Kasumi-1 (cell line): ENCODE data around the gene PDZD4.
"Not testable (repeated sequence)": the region's sequence is repeated elsewhere in the genome, so short reads cannot be mapped to it uniquely, and the experiment has no call there.

Experiments
- DNase-seq, 2 experiments: peaks; one replicate each; lab custom pipeline; 2025; lab: John Stamatoyannopoulos, UW

Gene PDZD4

DNA sequence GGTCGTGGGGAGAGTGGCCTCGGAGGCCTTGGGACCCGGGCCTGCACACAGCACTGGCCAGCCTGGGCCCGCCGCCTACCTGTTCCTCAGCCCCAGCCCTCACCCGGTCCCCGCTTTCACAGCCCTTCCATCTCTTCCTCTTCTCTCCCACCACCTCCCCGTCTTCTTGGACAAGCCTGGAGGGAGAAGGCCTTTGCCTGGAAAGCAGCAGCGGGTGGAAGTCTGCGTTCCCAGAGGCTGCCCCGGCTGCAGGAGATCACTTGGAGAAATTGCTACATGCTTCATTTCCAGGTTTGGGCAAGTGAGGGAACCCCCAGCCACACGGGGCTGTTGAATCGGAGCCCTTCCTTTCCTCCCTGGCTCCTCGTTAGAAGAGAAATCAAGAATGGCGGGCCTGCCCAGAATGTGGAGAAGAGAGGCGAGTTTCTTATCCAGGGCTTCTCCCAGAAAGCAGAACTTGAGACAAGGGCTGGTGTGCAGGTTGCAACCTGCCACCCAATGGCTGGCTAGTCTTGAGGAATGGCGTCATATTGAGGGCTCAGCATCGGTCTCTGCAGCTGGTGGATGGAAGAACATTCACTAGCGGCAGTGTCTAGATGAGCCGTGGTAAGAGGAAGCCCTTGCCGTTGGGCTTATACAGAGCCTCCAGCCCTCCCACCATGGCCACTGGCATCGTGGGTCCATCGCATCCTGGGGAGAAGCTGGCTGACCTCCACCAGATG lies 1.2 kb upstream of the PDZD4 start:
- DNase-seq, result no peak

DNA sequence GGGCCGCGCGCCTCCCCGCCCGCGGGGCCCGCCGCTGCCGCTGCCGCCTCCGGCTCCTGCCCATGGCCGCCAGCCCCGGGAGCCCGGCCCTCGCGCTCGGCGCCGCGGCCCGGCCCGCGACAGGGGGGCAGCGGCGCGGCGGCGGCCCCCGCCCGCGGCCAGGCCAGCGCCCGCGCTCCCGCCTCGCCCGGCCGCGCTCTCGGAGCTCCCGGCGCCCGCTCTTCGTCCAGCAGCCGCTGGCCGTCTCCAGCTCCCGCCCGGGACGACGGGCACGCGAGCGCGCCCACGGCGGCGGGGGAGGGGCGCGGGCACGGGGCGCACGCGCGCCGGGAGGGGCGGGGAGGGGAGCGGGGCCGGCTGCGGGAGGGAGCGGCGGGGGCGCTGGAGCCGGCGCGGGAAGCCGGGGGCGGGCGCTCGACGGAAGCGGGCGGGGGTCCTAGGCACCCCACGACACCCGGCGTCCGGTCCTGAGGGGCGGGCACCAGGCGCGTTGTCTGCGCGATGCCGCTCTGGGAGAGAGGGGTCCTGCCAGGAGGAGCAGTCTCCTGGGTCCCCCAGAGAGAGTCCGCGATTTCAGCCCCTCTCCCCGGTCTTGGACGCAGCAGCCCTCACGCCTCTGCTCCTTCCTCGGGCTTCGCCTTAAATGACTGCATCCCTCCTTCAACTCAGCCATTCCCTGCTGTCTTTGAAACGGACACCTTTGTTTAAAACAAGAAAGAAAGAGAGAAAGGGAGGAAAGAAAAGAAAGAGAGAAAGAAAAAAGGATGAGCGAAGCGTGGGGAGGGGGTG lies 490 bp upstream of the PDZD4 start:
- no peak for DNase-seq

DNA sequence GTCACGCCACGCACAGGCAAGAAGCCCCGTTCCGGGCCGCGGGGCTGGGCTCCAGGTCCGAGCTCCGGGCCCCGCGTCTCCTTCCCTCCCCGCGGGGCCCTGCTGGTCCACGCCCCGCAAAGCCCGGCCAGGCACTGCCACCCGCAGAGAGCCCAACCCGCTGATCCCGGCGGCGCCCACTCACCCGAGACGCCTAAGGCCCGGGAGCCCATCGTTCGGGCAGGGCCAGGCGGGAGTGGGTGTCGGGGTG lies 870 bp downstream of the PDZD4 start:
- DNase-seq, result no peak

DNA sequence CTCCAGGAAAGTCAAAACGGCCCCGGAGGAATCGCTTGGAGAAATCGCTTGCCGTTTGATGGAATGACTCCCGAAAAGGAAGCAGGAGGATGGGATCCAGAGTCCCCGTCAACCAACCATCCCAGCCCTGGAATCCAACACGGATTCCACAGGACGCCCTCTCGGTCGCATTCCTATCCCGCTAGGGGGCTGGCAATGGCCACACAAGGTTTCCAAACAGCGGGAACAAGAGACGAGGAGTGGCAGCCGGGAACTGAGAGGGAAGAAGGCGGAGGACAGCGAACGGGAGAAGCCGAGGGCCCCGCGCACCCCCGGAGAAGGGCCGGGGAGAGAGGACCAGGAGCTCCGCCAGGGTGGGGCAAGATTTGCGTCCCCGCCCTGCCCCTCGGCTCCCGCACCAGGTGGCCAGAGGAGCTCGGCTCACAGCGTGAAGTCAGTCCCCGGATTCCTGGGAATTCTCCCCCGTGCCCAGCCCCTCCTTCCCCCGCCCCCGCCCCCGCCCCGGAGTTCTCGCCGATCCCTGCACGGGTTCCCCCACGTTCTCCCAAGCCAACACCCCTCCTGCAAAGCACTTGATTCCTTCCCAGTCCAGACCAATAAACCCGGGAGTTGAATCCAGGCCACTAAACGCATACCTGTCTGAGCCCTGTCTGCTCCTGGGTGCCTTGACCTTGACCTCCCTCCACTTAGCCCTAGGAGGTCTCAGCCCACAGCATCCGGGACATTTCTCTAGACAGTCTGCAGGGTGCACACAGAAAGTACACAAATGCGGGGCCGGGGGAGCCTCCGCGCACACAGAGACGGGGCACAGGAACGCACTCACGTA lies 1.4 kb downstream of the PDZD4 start:
- no peak for DNase-seq

DNA sequence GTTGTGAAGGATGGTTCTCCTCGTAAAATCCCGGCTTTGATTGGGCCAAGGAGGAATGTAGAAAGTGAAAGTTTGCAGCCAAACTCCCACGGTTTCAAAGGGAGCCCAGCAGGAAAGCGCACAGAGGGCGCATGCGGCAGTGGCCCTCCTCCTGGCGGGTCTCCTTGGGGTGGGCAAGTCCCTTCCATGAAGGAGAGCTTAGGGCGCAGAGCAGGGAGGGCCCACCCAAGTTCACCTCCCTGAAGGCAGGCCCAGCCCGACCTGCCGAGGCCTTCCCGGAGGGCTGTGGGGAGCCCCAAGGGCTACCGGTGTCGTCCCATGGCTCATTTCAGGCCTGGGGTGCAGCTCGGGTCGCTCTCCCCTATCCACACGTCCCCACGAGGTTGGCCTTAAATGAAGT lies 2.0 kb downstream of the PDZD4 start:
- no peak for DNase-seq

DNA sequence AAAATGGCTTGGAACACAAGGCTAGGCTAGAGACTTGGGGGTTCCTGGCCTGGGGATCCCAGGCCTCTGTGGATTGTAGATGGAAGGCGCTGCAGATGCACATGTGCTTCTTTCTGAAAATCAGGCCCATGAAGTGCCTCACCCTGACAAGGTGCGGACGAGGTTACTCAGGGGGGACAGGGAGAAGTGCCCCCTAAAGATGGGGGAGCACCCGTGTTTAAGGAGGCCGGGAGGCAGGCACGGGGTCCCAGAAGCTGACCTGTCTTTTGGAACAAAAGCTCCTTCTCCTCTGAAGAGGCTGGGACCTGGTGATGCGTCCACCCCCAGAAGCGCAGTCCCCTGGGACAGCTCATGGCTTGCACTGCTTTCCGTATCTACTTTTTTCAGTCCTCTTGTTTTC lies 2.4 kb downstream of the PDZD4 start:
- DNase-seq, result no peak

DNA sequence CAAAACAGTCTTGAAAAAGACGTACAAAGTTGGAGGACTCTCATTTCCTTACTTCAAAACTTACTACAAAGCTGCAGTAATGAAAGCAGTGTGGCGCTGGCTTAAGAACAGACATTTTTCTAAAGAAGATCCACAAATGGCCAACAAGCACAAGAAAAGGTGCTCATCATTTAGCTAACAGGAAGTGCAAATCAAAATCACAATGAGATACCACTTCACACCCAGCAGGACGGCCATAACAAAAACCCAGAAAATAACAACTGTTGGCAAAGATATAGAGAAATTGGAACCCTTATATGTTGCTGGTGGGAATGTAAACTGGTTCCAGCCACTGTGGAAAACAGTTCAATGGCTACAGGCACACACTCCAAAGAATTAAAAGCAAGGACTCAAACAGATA lies 3.3 kb downstream of the PDZD4 start:
- no peak for DNase-seq

DNA sequence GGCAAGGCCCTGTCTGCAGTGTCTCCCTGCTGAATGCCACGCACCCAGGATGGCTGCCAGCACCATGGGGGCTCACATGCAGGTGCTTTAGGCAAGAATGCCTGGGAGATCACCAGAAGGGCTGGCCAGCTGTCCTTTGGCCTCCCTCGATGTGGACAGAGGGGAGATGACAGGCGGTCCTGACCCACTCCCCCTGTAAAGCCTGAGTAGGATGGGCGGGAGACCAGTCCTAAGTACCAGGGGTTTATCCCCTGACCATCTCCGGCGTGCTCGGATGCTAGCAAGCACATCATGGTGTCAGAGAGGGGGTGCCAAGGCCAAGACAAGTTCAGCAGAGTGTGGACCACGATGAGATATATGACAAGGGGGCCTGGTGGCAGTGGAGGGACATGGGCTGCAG lies 5.3 kb downstream of the PDZD4 start:
- DNase-seq, result no peak

DNA sequence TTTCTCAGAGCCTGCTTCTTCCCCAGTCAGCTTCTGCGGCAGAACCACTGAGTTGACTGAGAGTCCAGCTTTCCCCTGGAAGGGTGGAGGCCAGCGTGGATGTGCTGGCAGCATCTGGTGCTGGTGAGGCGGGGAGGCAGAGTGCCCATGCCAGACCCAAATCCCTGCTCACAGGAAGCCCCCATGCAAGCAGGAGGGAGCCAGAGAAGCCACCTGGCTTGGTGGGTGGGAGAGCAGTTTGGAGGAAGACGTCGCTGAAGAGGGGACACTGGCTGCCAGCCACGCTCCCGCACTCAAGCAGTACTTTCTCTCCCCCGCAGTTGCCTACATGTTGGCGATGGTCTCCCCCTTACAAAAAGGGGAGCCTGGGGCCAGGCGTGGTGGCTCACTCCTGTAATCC lies 6.0 kb downstream of the PDZD4 start:
- no peak for DNase-seq

DNA sequence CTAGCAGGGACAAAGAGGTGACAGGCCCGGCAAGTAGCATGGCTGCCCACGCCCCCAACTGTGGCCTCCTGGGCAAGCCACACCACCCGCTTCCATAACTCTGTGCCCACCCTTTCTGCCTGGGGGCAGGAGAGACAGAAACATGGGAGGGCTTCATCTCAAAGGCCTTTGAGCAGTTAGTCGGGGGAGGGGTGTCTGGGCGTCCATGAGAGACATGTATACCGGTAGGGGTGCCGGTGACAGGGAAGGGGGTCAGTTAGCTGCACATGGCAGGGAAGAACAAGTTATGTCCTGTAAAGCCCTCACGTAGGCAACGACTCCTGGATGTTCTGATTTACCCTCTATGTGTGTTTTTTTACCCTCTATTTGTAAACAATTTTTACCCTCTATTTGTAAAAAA lies 9.3 kb downstream of the PDZD4 start:
- DNase-seq, result no peak

DNA sequence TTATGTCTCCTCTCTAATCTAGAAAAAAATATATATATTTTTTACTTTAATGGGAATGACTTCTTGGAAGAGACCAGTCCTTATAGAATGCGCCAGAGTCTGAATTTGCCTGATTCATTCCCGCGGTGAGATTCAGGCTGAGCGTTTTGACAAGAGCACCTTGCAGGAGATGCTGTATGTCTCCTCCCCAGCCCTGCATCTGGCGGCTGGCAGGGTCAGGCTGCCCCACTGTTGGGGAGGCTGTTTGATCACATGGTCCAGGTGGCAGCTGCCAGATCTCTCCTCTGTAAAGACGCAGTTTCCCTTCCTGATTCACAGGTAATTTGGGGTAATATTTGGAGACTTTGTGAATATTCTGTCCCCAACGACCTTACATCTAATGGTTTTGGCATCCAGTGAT lies 9.7 kb downstream of the PDZD4 start:
- no peak for DNase-seq

DNA sequence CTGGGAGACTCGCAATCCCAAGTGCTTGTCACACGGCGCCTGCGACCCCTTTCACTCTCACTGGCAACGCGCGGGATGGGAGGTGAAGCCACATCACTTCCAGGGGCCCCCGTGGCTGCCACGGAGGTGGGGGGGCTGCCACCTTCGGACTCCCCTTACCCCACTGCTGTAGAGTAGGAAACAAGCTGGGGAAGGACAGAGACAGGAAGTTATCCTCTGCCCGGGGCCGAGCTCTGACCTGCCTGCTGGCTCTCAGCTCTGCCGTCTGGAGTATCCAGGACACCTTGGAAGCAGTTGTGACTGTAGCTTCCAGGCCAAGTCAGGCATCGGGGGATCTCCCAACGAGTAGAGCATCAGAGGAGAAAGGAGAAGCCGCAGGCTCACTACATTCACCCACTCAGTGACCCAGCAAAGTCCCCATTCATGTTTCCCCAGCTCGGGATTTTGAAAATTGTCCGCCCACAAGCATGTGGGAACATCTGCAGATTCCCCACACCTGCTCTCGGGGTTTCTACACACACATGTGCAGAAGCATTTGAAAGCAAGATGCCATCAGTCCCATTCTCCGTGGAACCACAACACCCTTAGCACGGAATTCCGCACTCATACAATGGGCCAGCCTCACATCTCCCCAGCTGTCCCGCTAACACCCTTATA lies 10.8 kb downstream of the PDZD4 start:
- no peak for DNase-seq

DNA sequence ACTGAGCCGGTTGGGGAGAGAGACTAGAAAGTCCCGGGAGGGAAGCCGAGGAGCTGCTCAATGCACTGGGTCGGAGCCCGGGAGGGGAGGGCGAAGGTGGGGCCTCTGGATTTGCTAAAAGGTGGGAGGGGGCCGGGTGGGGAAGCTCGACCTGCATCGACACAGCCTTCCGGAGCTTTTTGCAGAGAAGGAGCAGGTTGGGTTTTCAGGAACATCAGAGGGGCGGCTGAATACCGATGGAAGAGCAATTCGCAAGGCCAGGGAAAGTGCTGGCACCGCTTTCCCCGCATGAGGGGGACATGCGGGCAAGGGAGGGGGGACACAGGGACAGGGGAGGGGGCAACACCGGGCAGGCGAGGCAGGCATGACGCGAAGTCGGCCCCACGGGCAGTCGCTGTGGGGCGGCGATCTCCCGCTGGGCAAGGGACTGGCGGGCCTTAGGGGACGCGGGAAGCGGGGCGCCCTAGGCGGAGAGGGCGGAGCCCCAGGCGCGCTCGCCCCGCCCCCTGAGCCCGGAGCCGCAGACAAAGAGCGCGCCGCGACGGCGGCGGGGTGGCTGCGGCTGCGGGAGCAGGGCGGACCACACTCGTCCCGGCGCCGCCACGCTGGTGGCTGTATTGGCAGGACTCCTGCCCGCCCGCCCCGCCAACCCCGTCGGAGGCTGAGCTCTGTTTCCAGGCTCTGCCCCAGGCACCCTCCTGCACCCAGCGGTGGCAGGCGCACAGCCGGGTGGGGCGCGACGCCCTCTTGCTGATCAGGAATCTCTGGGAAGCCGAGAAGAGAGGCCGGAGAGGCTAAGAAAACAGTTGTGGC lies 11.6 kb downstream of the PDZD4 start:
- peak in 1 of 2 experiments; percentile 7 for DNase-seq

DNA sequence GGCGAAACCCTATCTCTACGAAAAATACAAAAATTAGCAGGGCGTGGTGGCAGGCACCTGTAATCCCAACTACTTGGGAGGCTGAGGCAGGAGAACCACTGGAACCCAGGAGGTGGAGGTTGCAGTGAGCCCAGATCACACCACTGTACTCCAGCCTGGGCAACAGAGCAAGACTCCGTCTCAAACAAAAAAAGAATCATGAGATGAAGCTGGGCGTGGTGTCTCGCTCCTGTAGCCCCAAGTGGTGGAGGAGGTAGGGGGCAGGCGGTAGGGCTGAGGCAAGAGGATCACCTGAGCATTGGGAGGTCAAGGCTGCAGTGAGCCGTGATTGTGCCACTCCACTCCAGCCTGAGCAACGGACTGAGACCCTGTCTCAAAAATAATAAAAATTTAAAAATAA lies 12.3 kb downstream of the PDZD4 start:
- DNase-seq, result not testable (repeated sequence)

DNA sequence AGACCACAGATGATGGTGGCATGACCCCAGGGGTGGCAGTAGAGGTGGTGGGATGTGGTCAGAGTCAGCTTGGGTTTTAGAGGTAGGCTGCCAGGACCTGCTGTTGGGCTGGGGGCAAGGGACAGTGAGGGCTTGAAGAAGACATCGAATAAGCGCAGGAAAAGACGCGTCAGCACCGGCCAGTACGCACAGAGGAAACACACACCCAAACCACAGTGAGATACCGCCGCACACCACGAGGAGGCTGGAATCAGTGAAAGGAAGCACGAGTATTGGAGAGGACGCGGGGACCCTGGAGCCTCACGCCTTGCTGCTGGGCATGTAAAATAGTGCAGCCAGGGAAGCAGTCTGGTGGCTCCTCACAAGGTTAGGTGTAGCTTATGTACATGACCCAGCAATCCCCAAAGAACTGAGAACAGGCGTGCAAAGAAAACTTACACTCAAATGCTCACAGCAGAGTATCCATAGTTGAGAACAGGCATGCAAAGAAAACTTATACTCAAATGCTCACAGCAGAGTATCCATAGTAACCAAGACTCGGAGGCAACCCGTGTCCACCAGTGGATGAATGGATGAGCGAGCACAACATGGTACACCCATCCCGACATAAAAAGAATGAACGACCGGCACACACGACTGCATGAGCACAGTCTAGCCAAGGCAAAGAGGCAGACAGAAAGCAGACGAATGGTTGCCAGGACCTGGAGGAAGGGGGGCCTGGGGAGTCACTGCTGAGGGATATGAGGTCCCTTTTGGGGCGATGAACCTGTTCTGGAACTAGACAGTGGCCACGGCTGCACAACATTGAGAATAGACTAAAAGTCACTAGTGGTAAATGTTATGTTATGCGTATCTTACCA lies 13.3 kb downstream of the PDZD4 start:
- peak in 1 of 2 experiments; percentile 14 for DNase-seq

DNA sequence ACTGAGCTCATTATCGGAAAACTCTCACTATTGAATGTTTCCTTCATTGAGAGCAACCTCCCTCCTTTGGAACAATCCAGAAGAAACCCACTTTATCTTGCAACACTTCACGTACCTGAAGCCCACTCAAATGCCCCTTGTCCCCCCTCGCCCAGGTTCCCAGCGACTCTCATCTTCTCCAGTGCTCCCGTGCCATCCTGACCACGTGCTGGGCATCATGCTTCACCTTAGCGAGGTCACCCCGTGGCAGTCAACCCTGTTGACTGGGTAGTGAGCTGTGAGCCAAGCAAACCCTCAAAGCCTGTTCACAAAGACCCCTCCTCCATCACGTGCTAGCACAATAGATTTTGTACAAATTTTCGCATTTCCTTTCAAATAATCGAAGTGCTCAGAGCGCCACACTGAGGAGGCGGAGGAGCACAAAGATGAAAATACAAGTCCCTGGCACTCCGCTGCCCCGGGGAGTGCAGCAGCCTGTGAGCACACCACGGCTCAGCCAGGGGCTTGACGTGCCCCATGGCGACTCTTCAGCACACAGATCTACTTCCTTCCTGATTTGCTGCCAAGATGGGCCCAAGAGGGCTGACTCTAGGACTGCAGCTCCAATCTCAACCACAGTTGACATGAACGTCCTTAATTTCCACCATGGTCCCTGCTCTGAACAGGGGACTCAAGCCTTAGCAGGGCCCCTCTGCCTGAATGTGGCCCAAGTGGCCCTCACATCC lies 15.6 kb downstream of the PDZD4 start:
- peak; percentile 41 to 43 for DNase-seq

DNA sequence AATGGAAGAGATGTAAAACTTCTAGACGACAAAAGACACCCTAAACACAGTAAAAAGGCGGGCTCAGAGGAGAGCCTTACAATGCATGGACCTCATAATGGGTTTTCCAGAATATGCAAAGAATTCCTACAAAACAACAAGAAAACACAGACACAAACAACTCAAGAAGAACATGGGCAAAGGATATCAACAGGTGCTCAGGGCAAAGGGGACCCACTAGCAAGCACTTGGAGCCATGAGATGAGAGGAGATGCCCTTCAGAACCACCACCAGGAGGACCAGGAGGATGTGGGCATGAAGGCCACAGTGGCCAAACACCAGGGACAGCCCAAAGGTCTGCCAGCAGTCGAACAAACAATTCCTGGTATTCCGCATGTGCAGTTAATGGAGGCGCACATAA lies 17.2 kb downstream of the PDZD4 start:
- no peak for DNase-seq

DNA sequence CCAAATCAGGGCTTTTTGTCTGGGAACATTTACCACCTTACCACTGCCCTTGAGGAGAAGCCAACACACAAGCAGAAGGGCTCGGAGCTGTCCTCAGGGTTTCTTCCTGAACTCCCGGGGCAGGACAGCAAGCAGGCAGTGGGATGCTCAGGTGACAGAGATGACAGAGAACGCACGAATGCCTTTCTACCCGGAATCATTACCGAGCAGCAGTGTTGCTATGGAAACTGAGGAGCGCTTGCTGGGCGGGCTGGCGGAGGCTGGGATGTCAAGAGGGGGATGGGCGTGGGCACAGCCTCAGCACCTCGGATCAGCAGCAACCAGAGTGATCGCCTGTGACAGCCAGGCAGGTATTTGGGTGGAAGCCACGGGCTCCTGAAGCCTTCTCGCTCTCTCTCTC lies 18.1 kb downstream of the PDZD4 start:
- DNase-seq, result no peak

DNA sequence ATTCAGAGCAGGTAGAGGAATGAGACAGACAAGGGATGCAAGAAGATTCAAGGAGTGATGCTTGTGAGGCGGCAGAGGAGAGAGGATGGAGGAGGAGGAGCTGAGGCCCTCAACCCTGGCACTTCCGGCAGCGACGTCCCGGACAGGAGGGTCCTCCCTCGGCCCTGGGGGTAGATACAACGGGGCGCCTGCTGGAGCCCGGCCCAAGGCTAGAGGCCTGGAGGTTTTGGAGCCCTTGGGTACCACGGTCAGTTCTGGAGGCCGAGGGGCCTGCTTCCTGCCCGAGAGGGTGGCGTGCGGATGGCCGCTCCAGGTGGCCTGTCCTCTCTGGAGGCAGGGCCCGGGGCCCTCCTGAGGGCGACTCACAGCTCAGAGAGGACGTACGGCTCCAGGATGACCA lies 22.4 kb downstream of the PDZD4 start:
- no peak for DNase-seq

DNA sequence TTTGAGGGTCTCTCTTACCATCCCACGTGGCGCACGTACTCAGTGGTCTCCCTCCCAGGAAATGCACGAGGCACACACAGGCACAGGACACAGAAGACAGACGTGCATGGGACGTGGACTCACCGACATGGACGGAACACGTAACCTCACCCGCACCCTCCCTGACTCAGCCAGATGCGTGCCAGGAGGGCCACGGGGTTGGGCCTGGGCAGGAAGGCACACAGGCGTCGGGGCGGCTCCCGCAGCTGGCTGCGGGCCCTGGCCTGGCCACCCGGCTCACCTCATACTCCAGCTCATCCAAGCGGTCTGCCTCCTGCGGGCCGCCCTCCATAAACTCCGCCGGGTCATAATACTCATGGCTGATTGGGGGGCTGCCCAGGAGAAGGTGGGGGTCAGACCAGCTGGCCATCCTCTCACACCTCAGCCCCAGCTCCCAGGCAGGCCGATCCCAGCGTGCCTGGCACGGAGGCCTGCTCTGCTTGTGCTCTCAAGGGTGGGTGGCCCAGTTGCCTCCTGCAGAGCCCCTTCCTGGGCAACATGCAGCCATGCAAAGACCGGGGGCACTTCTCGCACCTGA lies 23.3 kb downstream of the PDZD4 start:
- DNase-seq, result no peak
